HG03558 (cell line): ENCODE results near the gene NRSN1.
"Not testable (repeated sequence)": the region's sequence is repeated elsewhere in the genome, so short reads cannot be mapped to it uniquely, and the experiment has no call there.

Experiments used
- ATAC-seq: cut with Tn5 transposase; IDR thresholded peaks from one replicate; pipeline ENCODE4 v1.9.1; 2021; ENCODE audit warnings: moderate number of reproducible peaks; ENCODE audit not compliant: unreplicated experiment; ENCODE audit errors: extremely low read depth

Gene NRSN1

GRCh38 chr6:24139639-24140038 lies 13.6 kb downstream of the NRSN1 start:
- ATAC-seq, result no peak

GRCh38 chr6:24140591-24140990 lies 14.6 kb downstream of the NRSN1 start:
- ATAC-seq, result no peak

GRCh38 chr6:24142733-24143132 lies 16.7 kb downstream of the NRSN1 start:
- ATAC-seq, result not testable (repeated sequence)

GRCh38 chr6:24145690-24146131 lies 19.7 kb downstream of the NRSN1 start:
- ATAC-seq, result no peak

GRCh38 chr6:24146871-24147270 lies 20.9 kb downstream of the NRSN1 start:
- ATAC-seq, result no peak

- ATAC-seq, result no peak
These were observed 21.6 kb downstream of the NRSN1 start for GRCh38 chr6:24147511-24148153.

- ATAC-seq, result no peak
These were observed 22.1 kb downstream of the NRSN1 start for GRCh38 chr6:24148154-24148570.

- no peak for ATAC-seq
These were observed 22.7 kb downstream of the NRSN1 start for GRCh38 chr6:24148684-24149083.

- no peak for ATAC-seq
These were observed 23.3 kb downstream of the NRSN1 start for GRCh38 chr6:24149296-24149695.

GRCh38 chr6:24149836-24150235 lies 23.8 kb downstream of the NRSN1 start:
- ATAC-seq, result no peak

- ATAC-seq, result no peak
These were observed 26.0 kb downstream of the NRSN1 start for GRCh38 chr6:24152014-24152413.

GRCh38 chr6:24154121-24154520 lies 28.1 kb downstream of the NRSN1 start:
- ATAC-seq, result no peak

GRCh38 chr6:24157886-24158285 lies 31.9 kb downstream of the NRSN1 start:
- ATAC-seq, result no peak

GRCh38 chr6:24183584-24183983 lies 57.6 kb downstream of the NRSN1 start:
- ATAC-seq, result no peak

- no peak for ATAC-seq
These were observed 60.3 kb downstream of the NRSN1 start for GRCh38 chr6:24186349-24186748.

- ATAC-seq, result no peak
These were observed 62.1 kb downstream of the NRSN1 start for GRCh38 chr6:24187965-24188577.

- ATAC-seq, result no peak
These were observed 62.6 kb downstream of the NRSN1 start for GRCh38 chr6:24188578-24189080.

GRCh38 chr6:24191346-24191745 lies 65.3 kb downstream of the NRSN1 start:
- ATAC-seq, result no peak

GRCh38 chr6:24193364-24193763 lies 67.3 kb downstream of the NRSN1 start:
- no peak for ATAC-seq

- no peak for ATAC-seq
These were observed 69.1 kb downstream of the NRSN1 start for GRCh38 chr6:24194978-24195700.
